GM12801 (cell line): ENCODE measurements around the gene ATF1.

ENCODE experiments used
- CTCF ChIP-seq: IDR thresholded peaks from one replicate; pipeline ENCODE4 v1.5.1; 2011; ENCODE audit warnings: control low read depth; ENCODE audit not compliant: insufficient read length; ENCODE audit errors: extremely low read depth

The ATF1 gene

GRCh38 chr12:50740307-50740706 is 23.6 kb upstream of the ATF1 start:
- no peak for TF ChIP-seq CTCF

GRCh38 chr12:50742776-50743175 is 21.1 kb upstream of the ATF1 start:
- no peak for TF ChIP-seq CTCF

- no peak for TF ChIP-seq CTCF
Measured at GRCh38 chr12:50745861-50746260, 18.0 kb upstream of the ATF1 start.

- TF ChIP-seq CTCF, result no peak
Measured at GRCh38 chr12:50746431-50746830, 17.5 kb upstream of the ATF1 start.

- TF ChIP-seq CTCF, result no peak
Measured at GRCh38 chr12:50747817-50748216, 16.1 kb upstream of the ATF1 start.

- no peak for TF ChIP-seq CTCF
Measured at GRCh38 chr12:50749459-50749882, 14.4 kb upstream of the ATF1 start.

GRCh38 chr12:50750366-50750765 is 13.5 kb upstream of the ATF1 start:
- no peak for TF ChIP-seq CTCF

- no peak for TF ChIP-seq CTCF
Measured at GRCh38 chr12:50751948-50752721, 11.8 kb upstream of the ATF1 start.
